GM12872 (cell line): ENCODE measurements around the gene RNF224.
A peak's percentile ranks its signal among the peaks of the same experiment; 100 is the strongest.

Experiments used
- CTCF ChIP-seq: IDR thresholded peaks from 3 replicates; pipeline ENCODE4 v1.5.1; 2011; ENCODE audit warnings: low read depth, mild to moderate bottlenecking, low read length, moderate library complexity; ENCODE audit not compliant: insufficient read depth

RNF224 gene

DNA sequence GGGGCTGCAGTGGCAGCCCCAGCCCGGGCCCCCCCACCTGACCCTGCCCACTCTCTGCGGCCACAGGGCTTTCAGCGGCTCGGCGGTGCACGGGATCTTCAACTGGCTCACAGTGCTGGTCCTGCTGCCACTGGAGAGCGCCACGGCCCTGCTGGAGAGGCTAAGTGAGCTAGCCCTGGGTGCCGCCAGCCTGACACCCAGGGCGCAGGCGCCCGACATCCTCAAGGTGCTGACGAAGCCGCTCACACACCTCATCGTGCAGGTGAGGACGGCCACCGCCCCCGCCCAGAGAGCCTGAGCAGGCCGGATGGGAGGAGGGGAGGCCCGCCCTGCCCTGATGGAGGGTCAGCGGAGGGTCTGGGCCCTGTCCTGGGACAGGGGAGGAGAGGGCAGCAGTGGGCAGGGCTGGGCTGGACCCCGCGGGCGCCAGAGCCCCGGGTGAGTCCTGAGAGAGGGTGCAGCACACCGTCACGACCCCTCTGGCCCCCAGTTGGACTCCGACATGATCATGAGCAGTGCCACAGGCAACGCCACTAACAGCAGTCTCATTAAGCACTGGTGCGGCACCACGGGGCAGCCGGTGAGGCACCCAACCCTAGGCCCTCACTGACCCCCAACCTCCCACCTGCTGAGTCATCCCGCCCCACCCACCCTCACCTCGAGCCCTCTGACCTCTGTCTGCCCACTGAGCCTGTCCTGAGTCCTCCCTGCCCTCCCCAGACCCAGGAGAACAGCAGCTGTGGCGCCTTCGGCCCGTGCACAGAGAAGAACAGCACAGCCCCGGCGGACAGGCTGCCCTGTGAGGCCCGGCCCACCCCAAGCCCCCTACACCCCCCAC lies 6.1 kb downstream of the RNF224 start:
- no peak for TF ChIP-seq CTCF

DNA sequence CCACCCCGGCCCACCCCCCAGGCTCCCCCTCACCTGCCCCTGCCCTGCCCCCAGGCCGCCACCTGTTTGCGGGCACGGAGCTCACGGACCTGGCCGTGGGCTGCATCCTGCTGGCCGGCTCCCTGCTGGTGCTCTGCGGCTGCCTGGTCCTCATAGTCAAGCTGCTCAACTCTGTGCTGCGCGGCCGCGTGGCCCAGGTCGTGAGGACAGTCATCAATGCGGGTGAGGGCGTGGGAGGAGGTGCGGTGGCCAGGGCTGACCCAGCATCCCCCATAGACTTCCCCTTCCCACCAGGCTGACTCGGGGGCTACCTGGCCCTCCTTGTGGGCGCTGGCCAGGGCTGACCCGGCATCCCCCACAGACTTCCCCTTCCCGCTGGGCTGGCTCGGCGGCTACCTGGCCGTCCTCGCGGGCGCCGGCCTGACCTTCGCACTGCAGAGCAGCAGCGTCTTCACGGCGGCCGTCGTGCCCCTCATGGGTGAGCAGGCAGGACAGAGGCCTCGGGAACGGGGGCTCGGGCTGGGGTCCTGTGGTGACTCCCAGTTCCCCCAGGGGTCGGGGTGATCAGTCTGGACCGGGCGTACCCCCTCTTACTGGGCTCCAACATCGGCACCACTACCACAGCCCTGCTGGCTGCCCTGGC lies 6.9 kb downstream of the RNF224 start:
- no peak for TF ChIP-seq CTCF

- no peak for TF ChIP-seq CTCF
These were observed 7.6 kb downstream of the RNF224 start for GRCh38 chr9:137234758-137235423.

DNA sequence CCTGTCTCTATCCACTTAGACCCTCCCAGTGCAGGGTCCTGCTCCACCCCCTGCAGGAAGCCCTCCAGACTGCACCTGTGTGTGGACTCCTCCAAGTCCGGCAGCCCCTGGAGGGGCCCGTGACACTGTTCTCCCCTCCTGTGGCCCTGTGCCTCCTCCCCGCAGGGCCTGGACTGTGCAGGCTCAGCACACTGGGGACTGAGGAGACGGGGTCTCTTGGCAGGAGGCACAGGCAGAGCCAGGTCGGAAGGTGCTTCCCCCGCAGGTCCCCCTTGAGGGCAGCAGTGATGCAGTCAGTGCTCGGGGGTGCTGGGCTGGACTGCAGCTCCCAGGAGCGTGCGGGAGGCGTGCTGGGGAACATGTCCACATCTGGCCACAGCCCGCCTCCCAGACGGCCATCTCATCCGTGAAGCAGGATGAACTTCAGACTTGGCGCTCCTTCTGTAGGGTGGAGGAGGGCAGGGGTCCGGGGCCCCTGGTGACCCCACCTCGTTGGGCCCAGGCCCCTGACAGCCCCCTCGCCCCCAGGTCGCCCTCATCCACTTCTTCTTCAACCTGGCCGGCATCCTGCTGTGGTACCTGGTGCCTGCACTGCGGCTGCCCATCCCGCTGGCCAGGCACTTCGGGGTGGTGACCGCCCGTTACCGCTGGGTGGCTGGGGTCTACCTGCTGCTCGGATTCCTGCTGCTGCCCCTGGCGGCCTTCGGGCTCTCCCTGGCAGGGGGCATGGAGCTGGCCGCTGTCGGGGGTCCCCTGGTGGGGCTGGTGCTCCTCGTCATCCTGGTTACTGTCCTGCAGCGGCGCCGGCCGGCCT lies 8.3 kb downstream of the RNF224 start:
- TF ChIP-seq CTCF = peak; percentile 46; the same call in 2 of the 3 replicates

GRCh38 chr9:137236238-137236935 lies 9.1 kb downstream of the RNF224 start:
- peak; percentile 93 for TF ChIP-seq CTCF

DNA sequence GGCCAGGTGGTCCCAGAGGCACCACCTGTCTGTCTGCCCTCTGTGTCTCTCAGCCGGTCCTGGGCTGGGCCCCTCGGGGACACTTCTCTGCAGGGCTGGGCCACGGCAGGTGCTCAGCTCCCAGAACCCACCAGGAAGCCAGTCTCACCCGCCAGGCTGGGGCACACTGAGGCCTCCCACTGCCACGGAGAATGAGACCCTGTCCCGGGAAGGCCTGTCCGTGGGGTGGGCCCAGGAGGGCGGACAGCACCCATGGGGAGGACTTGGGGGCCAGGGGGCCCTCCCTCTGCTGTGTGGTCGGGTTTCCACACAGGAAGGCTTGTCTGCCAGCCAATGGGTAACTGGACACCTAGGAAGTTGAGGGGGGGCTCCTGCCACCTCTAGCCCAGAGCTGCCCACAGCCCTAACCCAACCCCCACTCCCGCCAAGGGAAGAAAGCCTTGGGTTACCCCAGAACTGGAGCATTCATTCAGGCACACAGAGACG lies 9.7 kb downstream of the RNF224 start:
- no peak for TF ChIP-seq CTCF
